HepG2 (cell line): ENCODE results near the gene LRP1B. TPM values are rescaled to one million over a fixed set of nuclear protein-coding genes. Genes with fewer than 3 reads are reported as not detected.

Source experiments
- ATAC-seq: fragments of 200-7000 bp; cut with Tn5 transposase; 3 replicates; pipeline ENCODE4 v1.9.1; 2020; ENCODE audit warnings: mild to moderate bottlenecking, moderate library complexity
- BruUV-seq: library from RNA; stranded (reverse); fragments of 400-500 nt; replicated peaks from 2 replicates; lab custom pipeline; 2021; lab: Mats Ljungman, UMichigan
- CTCF ChIA-PET: fragments of 300-600 bp; formaldehyde crosslinking; extraction: SDS; loops from one replicate; lab custom pipeline; 2021; ENCODE audit warnings: low total read pairs, inconsistent platforms, low intra/inter-chr PET ratio; lab: Yijun Ruan, JAX
- POLR2A ChIA-PET: fragments of 350-600 bp; sonication (Branson Sonifier 250); formaldehyde crosslinking; loops from one replicate; lab custom pipeline; 2020; ENCODE audit warnings: antibody characterized with exemption, inconsistent platforms; lab: Yijun Ruan, JAX
- DNase-seq: peaks from one replicate; pipeline ENCODE4 v3.0.0-alpha.2; 2015; ENCODE audit warnings: low spot score
- FAIRE-seq: peaks from 3 replicates; lab custom pipeline; 2011; peaks lifted over from hg19 to GRCh38; lab: Jason Lieb, UNC
- H2AFZ ChIP-seq: one replicate; pipeline ENCODE4 v1.6.1; 2011; ENCODE audit warnings: low read length, inconsistent platforms
- H3K27ac ChIP-seq: fragments of 300-600 bp; 3 replicates; pipeline ENCODE4 v1.8.0; 2011; ENCODE audit warnings: mixed run types, mild to moderate bottlenecking, mixed read lengths, low read length, inconsistent platforms; ENCODE audit not compliant: insufficient read depth; ENCODE audit errors: extremely low read length
- H3K27me3 ChIP-seq, 2 experiments: fragments of 200-600 bp in 1 of 2; 2 replicates in 1 of 2; 3 replicates in 1 of 2; pipeline versions ENCODE4 v1.6.0 to v1.8.0; 2011; ENCODE audit warnings: low read length in 2 of 2, mild to moderate bottlenecking in 2 of 2, moderate library complexity in 2 of 2, inconsistent platforms in 1 of 2; ENCODE audit not compliant: insufficient read depth in 2 of 2, control insufficient read depth in 1 of 2
- H3K36me3 ChIP-seq, 2 experiments: fragments of 200-600 bp in 1 of 2; replicated peaks in 1 of 2; 2 replicates in 1 of 2; 3 replicates in 1 of 2; pipeline versions ENCODE4 v1.5.1 to v1.8.0; 2011; ENCODE audit warnings: low read length in 2 of 2, inconsistent platforms in 1 of 2; ENCODE audit not compliant: insufficient read depth in 2 of 2, control insufficient read depth in 1 of 2
- H3K4me1 ChIP-seq: 2 replicates; pipeline ENCODE4 v1.5.1; 2012; ENCODE audit warnings: low read length, inconsistent platforms; ENCODE audit not compliant: insufficient read depth
- H3K4me2 ChIP-seq: 2 replicates; pipeline ENCODE4 v1.6.0; 2011; ENCODE audit warnings: low read depth, low read length, inconsistent platforms
- H3K4me3 ChIP-seq, 3 experiments: fragments of 200-600 bp in 1 of 3; sonication (generic), shearing (Covaris generic) in 1 of 3; replicated peaks in 1 of 3; 2 replicates each; pipeline ENCODE4 v1.5.1; 2011 to 2016; ENCODE audit warnings: low read length in 3 of 3, inconsistent platforms in 2 of 3, low read depth in 2 of 3, mild to moderate bottlenecking in 2 of 3, control low read depth in 1 of 3, mixed read lengths in 1 of 3; ENCODE audit not compliant: insufficient read depth in 1 of 3
- H3K79me2 ChIP-seq: one replicate; pipeline ENCODE4 v1.6.1; 2011; ENCODE audit warnings: low read length, inconsistent platforms; ENCODE audit not compliant: insufficient read depth
- H3K9ac ChIP-seq: 2 replicates; pipeline ENCODE4 v1.6.0; 2011; ENCODE audit warnings: mild to moderate bottlenecking, low read depth, low read length, inconsistent platforms; ENCODE audit not compliant: insufficient read depth
- H3K9me3 ChIP-seq: 2 replicates; pipeline ENCODE4 v1.5.1; 2012; ENCODE audit warnings: mild to moderate bottlenecking, low read length
- H4K20me1 ChIP-seq: 2 replicates; pipeline ENCODE4 v1.6.0; 2011; ENCODE audit warnings: inconsistent platforms, mild to moderate bottlenecking, low read length, moderate library complexity; ENCODE audit not compliant: insufficient read depth
- CBX5 ChIP-seq: sonication (generic); formaldehyde crosslinking; IDR thresholded peaks from 2 replicates; pipeline ENCODE4 v1.4.0; 2020; ENCODE audit warnings: missing genetic modification reagents, borderline replicate concordance
- MAFK ChIP-seq, 2 experiments: IDR thresholded peaks in 1 of 2; conservative IDR thresholded peaks in 1 of 2; 2 replicates each; pipeline ENCODE4 v1.6.1; 2011; ENCODE audit warnings: improper control_type of control experiment in 2 of 2, low read length in 2 of 2
- MEIS2 ChIP-seq: sonication (generic); formaldehyde crosslinking; IDR thresholded peaks from 2 replicates; pipeline ENCODE4 v1.9.0; 2021; ENCODE audit warnings: mild to moderate bottlenecking, missing genetic modification reagents
- RAD51 ChIP-seq: fragments of 450-650 bp; IDR thresholded peaks from 2 replicates; pipeline ENCODE4 v1.6.1; 2016; ENCODE audit warnings: borderline replicate concordance
- SP140L ChIP-seq: sonication (generic); formaldehyde crosslinking; IDR thresholded peaks from 2 replicates; pipeline ENCODE4 v1.4.0; 2020; ENCODE audit warnings: missing genetic modification reagents, borderline replicate concordance
- U2AF1 ChIP-seq: fragments of 200-400 bp; formaldehyde crosslinking; optimal IDR thresholded peaks from 2 replicates; pipeline ENCODE3; 2017; ENCODE audit warnings: mild to moderate bottlenecking, low read depth, low read length
- ZC3H4 ChIP-seq: sonication (generic); formaldehyde crosslinking; IDR thresholded peaks from 2 replicates; pipeline ENCODE4 v1.4.0; 2020; ENCODE audit warnings: missing genetic modification reagents, borderline replicate concordance
- ZFP1 ChIP-seq: IDR thresholded peaks from 2 replicates; pipeline ENCODE4 v1.6.1; 2016
- ZNF101 ChIP-seq: sonication (generic); formaldehyde crosslinking; IDR thresholded peaks from 2 replicates; pipeline ENCODE4 v1.4.0; 2020; ENCODE audit warnings: mild to moderate bottlenecking, low read depth, missing genetic modification reagents, borderline replicate concordance
- ZNF12 ChIP-seq: sonication (generic); formaldehyde crosslinking; IDR thresholded peaks from 2 replicates; pipeline ENCODE4 v1.5.0; 2020; ENCODE audit warnings: missing genetic modification reagents
- ZNF205 ChIP-seq: IDR thresholded peaks from 2 replicates; pipeline ENCODE4 v1.6.1; 2018; ENCODE audit warnings: missing biosample characterization, missing genetic modification reagents
- ZNF329 ChIP-seq: sonication (generic); formaldehyde crosslinking; IDR thresholded peaks from 2 replicates; pipeline ENCODE4 v1.9.0; 2021; ENCODE audit warnings: low read depth, mild to moderate bottlenecking, missing genetic modification reagents
- ZNF501 ChIP-seq: sonication (generic); formaldehyde crosslinking; IDR thresholded peaks from 2 replicates; pipeline ENCODE4 v1.5.1; 2020; ENCODE audit warnings: mild to moderate bottlenecking, moderate library complexity, missing genetic modification reagents
- ZNF761 ChIP-seq: sonication (generic); formaldehyde crosslinking; conservative IDR thresholded peaks from 2 replicates; pipeline ENCODE4 v1.4.0; 2020; ENCODE audit warnings: mild to moderate bottlenecking, missing genetic modification reagents
- WGBS: methylation state at CpG from one replicate; pipeline ENCODE4 v1.1.6; 2017; ENCODE audit warnings: low lambda C conversion rate; 5-methylcytosine and 5-hydroxymethylcytosine counted together
- in situ Hi-C: cut with HindIII; loops from 2 replicates; pipeline ENCODE4 v1.10.0; 2017; ENCODE audit warnings: low pct_unique_long_range_greater_than_20kb; ENCODE audit not compliant: extremely low pct_ligation_motif_present
- intact Hi-C: fragments of 100-400 bp; cut with micrococcal nuclease; formaldehyde crosslinking; loops from one replicate; pipeline ENCODE4 v1.10.0; 2022; ENCODE audit not compliant: unreplicated experiment
- polyA plus RNA-seq, 8 experiments: library from polyadenylated mRNA; depleted of rRNA in 3 of 8; stranded (reverse) in 7 of 8; unstranded in 1 of 8; fragments of >200 nt; fragmentation: Illumina TruSeq in 4 of 8; extraction: Trizol in 4 of 8; gene quantifications; 2 replicates each; pipeline versions ENCODE4 v1.2.1 to v1.2.3, GENCODE V29; 2011 to 2016; ENCODE audit warnings: low read depth in 4 of 8, missing spikeins in 1 of 8, mixed read lengths in 1 of 8; ENCODE audit not compliant: insufficient read depth in 1 of 8
- total RNA-seq, 5 experiments: library from RNA; depleted of rRNA; stranded (reverse); fragments of >200 nt; fragmentation: Illumina TruSeq; extraction: Trizol; gene quantifications; 2 replicates each; pipeline ENCODE4 v1.2.3, GENCODE V29; 2016; ENCODE audit warnings: low read depth in 1 of 5
- TF ChIP-seq, protein P1 (sequence below): sonication (generic); formaldehyde crosslinking; IDR thresholded peaks from 2 replicates; pipeline ENCODE4 v1.9.0; 2021; ENCODE audit warnings: missing genetic modification reagents, borderline replicate concordance
- TF ChIP-seq, protein P2 (sequence below): IDR thresholded peaks from 2 replicates; pipeline ENCODE4 v1.6.1; 2018; ENCODE audit warnings: missing genetic modification reagents

Gene LRP1B
- total and polyA plus RNA-seq, 2 of the 13 experiments (the other 11 are each of a cell fraction or from before 2014, with no cell fraction given), result 0.04 TPM; not detected in 1

DNA sequence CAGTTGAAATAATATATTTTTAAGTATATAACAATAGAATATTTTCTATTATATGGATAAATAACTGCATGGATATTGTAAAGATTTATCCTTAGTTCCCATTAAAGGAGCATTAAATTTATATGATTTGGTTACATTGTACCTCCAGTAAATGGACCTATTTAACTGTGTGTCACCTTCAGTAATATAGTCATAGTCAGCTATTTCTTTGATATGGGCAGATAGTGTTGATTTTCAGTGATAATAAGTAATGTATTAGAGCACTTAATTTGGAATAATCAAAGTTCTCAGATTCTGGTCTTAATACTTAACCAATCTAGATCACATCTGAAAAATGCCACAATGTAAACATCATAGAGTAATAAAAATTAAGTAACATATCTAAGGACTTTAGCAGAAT, 1823.3 kb downstream of the LRP1B start:
- Histone ChIP-seq H3K9me3 (no peaks in the 10 kb centered on the region), H3K4me1 (no peaks in the 10 kb centered on the region), H3K27ac (no peak overlapping the region), H4K20me1 (no peaks in the 10 kb centered on the region), H3K27me3 (no peaks in the 10 kb centered on the region), H3K4me2 (no peak overlapping the region), H2AFZ (no peak overlapping the region), H3K79me2 (no peaks in the 10 kb centered on the region), H3K4me3 (no peak overlapping the region), H3K36me3 (no peaks in the 10 kb centered on the region), H3K9ac (no peak overlapping the region)
- in situ Hi-C loops (no loop called here), intact Hi-C loops (no loop called here)
- ChIA-PET CTCF (no interaction called here), POLR2A (no interaction called here)
- no peak for DNase-seq
- no peak for FAIRE-seq
- no TSS peak for BruUV-seq
- no peak for ATAC-seq
- TF ChIP-seq ZNF501 (CRISPR knock-in tag), result no peak
- peak; percentile 28 to 51; a peak in 3 of 4 replicates for TF ChIP-seq MAFK (conservative IDR thresholded peaks at IDR 0.05 in 1 of 2, IDR thresholded peaks at IDR 0.05 in 1 of 2; ENCODE audit: low read length in 2 of 2)
- no peak for TF ChIP-seq ZNF205
- TF ChIP-seq RAD51, result no peak
- no peak for TF ChIP-seq U2AF1
- no peak for TF ChIP-seq CBX5
- TF ChIP-seq ZNF761 (CRISPR knock-in tag), result no peak

DNA sequence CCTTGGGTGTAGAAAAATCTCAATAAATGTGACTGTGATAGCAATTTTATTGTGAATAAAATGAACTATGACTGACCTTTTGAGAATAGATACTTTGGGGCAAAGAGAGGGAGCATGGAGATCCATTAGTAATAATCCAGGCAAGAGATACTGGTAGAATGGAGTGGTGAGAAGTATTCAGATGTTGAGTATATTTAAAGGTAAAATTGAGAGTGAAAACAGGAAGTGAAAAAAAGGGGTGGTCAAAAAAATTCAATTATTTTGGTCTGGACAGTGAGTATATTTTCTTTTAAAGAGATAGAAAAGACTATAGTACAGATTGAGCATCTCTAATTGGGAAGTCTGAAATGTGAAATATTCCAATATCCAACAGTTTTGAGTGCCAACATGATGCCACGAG, 1835.0 kb downstream of the LRP1B start:
- Histone ChIP-seq H3K79me2 (no peaks in the 10 kb centered on the region), H3K4me2 (no peak overlapping the region), H3K9ac (no peak overlapping the region), H3K9me3 (no peaks in the 10 kb centered on the region), H3K27ac (no peak overlapping the region), H4K20me1 (no peaks in the 10 kb centered on the region), H3K4me3 (no peak overlapping the region), H3K27me3 (no peaks in the 10 kb centered on the region), H2AFZ (no peak overlapping the region), H3K36me3 (no peaks in the 10 kb centered on the region), H3K4me1 (no peaks in the 10 kb centered on the region)
- WGBS, result 13% methylated on average over 1 of the region's 1 CpG
- CTCF ChIA-PET, result no interaction called here
- no TSS peak for BruUV-seq
- FAIRE-seq, result no peak
- DNase-seq, result no peak
- in situ Hi-C loops, result no loop called here
- intact Hi-C loops, result no loop called here
- ATAC-seq, result no peak
- POLR2A ChIA-PET, result no interaction called here
- no peak for TF ChIP-seq ZNF329 (CRISPR knock-in tag)
- TF ChIP-seq, protein P1, sequence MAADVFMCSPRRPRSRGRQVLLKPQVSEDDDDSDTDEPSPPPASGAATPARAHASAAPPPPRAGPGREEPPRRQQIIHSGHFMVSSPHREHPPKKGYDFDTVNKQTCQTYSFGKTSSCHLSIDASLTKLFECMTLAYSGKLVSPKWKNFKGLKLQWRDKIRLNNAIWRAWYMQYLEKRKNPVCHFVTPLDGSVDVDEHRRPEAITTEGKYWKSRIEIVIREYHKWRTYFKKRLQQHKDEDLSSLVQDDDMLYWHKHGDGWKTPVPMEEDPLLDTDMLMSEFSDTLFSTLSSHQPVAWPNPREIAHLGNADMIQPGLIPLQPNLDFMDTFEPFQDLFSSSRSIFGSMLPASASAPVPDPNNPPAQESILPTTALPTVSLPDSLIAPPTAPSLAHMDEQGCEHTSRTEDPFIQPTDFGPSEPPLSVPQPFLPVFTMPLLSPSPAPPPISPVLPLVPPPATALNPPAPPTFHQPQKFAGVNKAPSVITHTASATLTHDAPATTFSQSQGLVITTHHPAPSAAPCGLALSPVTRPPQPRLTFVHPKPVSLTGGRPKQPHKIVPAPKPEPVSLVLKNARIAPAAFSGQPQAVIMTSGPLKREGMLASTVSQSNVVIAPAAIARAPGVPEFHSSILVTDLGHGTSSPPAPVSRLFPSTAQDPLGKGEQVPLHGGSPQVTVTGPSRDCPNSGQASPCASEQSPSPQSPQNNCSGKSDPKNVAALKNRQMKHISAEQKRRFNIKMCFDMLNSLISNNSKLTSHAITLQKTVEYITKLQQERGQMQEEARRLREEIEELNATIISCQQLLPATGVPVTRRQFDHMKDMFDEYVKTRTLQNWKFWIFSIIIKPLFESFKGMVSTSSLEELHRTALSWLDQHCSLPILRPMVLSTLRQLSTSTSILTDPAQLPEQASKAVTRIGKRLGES (CRISPR knock-in tag), result no peak
- TF ChIP-seq MEIS2 (CRISPR knock-in tag), result no peak
- no peak for TF ChIP-seq ZNF12
- no peak for TF ChIP-seq SP140L
- no peak for TF ChIP-seq ZFP1 (CRISPR knock-in tag)
- no peak for TF ChIP-seq ZNF101
- TF ChIP-seq, protein P2, sequence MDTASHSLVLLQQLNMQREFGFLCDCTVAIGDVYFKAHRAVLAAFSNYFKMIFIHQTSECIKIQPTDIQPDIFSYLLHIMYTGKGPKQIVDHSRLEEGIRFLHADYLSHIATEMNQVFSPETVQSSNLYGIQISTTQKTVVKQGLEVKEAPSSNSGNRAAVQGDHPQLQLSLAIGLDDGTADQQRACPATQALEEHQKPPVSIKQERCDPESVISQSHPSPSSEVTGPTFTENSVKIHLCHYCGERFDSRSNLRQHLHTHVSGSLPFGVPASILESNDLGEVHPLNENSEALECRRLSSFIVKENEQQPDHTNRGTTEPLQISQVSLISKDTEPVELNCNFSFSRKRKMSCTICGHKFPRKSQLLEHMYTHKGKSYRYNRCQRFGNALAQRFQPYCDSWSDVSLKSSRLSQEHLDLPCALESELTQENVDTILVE (CRISPR knock-in tag), result no peak
- no peak for TF ChIP-seq ZC3H4 (CRISPR knock-in tag)
